Left lung (tissue), 10 donors: Measurements from ENCODE around the gene CENPC. TPM values are rescaled to one million over a fixed set of nuclear protein-coding genes. Genes with fewer than 3 reads are reported as not detected.
"Not testable (repeated sequence)": the region's sequence is repeated elsewhere in the genome, so short reads cannot be mapped to it uniquely, and the experiment has no call there.

ENCODE experiments used
- ATAC-seq: fragments of 200-7000 bp; cut with Tn5 transposase; one replicate; pipeline ENCODE4 v1.9.1; 2020; ENCODE audit warnings: moderate library complexity
- DNase-seq, 4 donors: peaks; one replicate each; pipeline ENCODE4 v3.0.0-alpha.2; 2013 to 2020
- H3K27ac ChIP-seq, 2 donors: fragments of 200-600 bp; sonication (generic) in 1 of 2; one replicate each; pipeline versions ENCODE4 v1.5.0 to v1.8.0; 2020 to 2021
- H3K27me3 ChIP-seq, 2 donors: fragments of 200-600 bp; sonication (generic) in 1 of 2; one replicate each; pipeline versions ENCODE4 v1.5.0 to v1.8.0; 2020 to 2021
- H3K36me3 ChIP-seq, 2 donors: fragments of 200-600 bp; sonication (generic) in 1 of 2; one replicate each; pipeline versions ENCODE4 v1.5.0 to v1.8.0; 2020 to 2021
- H3K4me1 ChIP-seq, 2 donors: fragments of 200-600 bp; one replicate each; pipeline ENCODE4 v1.8.0; 2021
- H3K4me3 ChIP-seq, 2 donors: fragments of 200-600 bp; sonication (generic) in 1 of 2; one replicate each; pipeline versions ENCODE4 v1.5.0 to v1.8.0; 2020 to 2021; ENCODE audit warnings: mild to moderate bottlenecking in 1 of 2
- H3K9me3 ChIP-seq, 2 donors: fragments of 200-600 bp; sonication (generic) in 1 of 2; one replicate each; pipeline versions ENCODE4 v1.5.0 to v1.8.0; 2020 to 2021
- intact Hi-C, 2 donors: fragments of 100-400 bp; cut with DNase I; formaldehyde crosslinking; loops; one replicate each; pipeline versions ENCODE4 v1.11.2 to v1.14.2; 2022
- polyA plus RNA-seq, 6 donors: library from polyadenylated mRNA; unstranded; fragments of 120-200 nt; gene quantifications; one replicate each; pipeline ENCODE4 v1.2.1, GENCODE V29; 2013; ENCODE audit not compliant: insufficient read length in 6 of 6
- total RNA-seq, 2 donors: library from RNA; stranded (reverse); fragmentation: NEBNext Ultra II Directional; extraction: Animal tissue kit (Norgen Biotek cat#: 25700); gene quantifications; one replicate each; pipeline ENCODE4 v1.2.1, GENCODE V29; 2021
- TF ChIP-seq, protein P1 (sequence below), 2 donors: fragments of 200-600 bp; sonication (generic) in 1 of 2; IDR thresholded peaks; one replicate each; pipeline versions ENCODE4 v1.5.0 to v1.8.0; 2021; ENCODE audit warnings: antibody characterized with exemption in 2 of 2
- donor health status: DM: no; HTN: yes; CAD: no.
- donor health status: DM: no; HTN: no; CAD: no.

CENPC gene
- total and polyA plus RNA-seq, 8 donors, result 16.1 to 41.5 (median 31.4) TPM

DNA sequence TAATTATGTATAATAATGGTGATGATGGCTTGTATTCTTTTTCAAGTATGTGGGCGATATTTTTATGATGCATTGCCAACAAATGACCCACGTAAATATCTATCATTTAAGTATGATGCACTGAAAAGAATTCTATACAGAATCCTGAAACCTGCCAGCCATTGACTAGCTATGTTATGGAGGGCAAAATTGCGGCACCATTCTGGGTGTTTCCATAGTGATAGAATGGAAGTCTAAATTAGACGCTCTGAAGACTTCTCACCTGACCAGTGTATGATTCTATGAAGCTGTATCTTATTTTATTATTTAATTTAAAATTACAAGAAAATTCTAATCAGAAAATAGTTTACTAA, 677 bp upstream of the CENPC start:
- intact Hi-C loops, result no loop called here
- Histone ChIP-seq H3K36me3 (no peaks in the 10 kb centered on the region), H3K27ac (peak overlapping the region; percentile 92 to 95), H3K4me3 (peak overlapping the region; percentile 66 to 74), H3K27me3 (no peaks in the 10 kb centered on the region), H3K4me1 (peaks cover 7 to 21% of the 10 kb centered on the region in 2 donors), H3K9me3 (no peaks in the 10 kb centered on the region)
- DNase-seq (no peak), ATAC-seq (no peak)
- TF ChIP-seq, protein P1, sequence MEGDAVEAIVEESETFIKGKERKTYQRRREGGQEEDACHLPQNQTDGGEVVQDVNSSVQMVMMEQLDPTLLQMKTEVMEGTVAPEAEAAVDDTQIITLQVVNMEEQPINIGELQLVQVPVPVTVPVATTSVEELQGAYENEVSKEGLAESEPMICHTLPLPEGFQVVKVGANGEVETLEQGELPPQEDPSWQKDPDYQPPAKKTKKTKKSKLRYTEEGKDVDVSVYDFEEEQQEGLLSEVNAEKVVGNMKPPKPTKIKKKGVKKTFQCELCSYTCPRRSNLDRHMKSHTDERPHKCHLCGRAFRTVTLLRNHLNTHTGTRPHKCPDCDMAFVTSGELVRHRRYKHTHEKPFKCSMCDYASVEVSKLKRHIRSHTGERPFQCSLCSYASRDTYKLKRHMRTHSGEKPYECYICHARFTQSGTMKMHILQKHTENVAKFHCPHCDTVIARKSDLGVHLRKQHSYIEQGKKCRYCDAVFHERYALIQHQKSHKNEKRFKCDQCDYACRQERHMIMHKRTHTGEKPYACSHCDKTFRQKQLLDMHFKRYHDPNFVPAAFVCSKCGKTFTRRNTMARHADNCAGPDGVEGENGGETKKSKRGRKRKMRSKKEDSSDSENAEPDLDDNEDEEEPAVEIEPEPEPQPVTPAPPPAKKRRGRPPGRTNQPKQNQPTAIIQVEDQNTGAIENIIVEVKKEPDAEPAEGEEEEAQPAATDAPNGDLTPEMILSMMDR (IDR thresholded peaks at IDR 0.05), result no peak

- ATAC-seq (no peak), DNase-seq (no peak)
- Histone ChIP-seq H3K9me3 (no peaks in the 10 kb centered on the region), H3K4me1 (peaks cover 7 to 21% of the 10 kb centered on the region in 2 donors), H3K36me3 (peaks cover 0 to 33% of the 10 kb centered on the region in 2 donors), H3K27ac (no peak overlapping the region), H3K27me3 (no peaks in the 10 kb centered on the region), H3K4me3 (no peak overlapping the region)
- intact Hi-C loops, result no loop called here
- TF ChIP-seq, protein P1 (IDR thresholded peaks at IDR 0.05), result no peak
These were observed 3.2 kb downstream of the CENPC start for GRCh38 chr4:67542076-67542475.

DNA sequence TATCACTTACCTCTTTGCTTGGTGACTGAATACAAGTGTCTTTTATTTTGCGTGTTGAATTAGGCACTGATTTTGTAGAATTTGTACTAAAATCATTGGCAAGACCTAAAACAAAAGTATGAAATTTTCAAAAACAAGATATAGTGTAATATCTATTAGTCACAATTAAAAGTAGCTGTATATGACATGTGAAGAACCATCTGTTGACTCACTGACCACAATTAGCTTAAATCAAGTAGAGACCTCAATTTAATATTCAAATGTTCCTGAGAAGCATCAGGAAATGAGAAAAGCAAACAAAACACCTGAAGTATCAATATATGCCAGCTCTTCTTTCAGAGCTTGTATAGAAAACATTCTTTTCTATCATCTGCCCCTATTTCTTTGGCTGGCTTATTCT, 5.5 kb downstream of the CENPC start:
- Histone ChIP-seq H3K36me3 (peaks cover 0 to 43% of the 10 kb centered on the region in 2 donors), H3K27ac (no peak overlapping the region), H3K4me1 (peaks cover 7 to 21% of the 10 kb centered on the region in 2 donors), H3K9me3 (no peaks in the 10 kb centered on the region), H3K4me3 (no peak overlapping the region), H3K27me3 (no peaks in the 10 kb centered on the region)
- intact Hi-C loops, result no loop called here
- ATAC-seq, result no peak
- no peak for DNase-seq
- TF ChIP-seq, protein P1 (IDR thresholded peaks at IDR 0.05), result no peak

DNA sequence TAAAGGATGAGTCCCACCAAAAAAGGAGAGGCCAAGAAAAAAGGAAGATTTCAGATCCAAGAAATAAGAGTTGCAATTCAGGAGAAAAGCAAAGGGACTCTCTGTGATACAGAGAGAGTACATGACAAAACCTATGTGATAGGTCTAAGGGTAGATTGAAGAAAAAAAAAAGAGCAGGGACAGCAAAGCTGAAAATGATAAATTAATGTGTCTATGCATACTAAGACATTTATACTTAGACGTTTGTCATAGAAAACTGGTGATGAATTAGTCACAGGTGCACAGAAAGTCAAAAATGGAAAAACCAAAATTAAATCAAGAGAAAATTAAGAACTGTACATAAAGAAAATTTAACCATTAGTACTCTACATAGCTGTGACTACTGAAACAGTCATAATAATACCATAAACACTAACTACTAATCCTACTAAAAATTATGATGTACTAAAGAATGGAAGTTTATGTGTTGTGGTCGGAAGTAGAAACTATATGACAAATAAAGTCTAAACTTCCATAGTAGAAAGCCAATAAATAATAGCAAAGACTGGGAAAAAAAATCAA, 9.9 kb downstream of the CENPC start:
- peaks cover 0 to 71% of the 10 kb centered on the region in 2 donors for H3K36me3 ChIP-seq
- ATAC-seq (no peak), DNase-seq (no peak)
- TF ChIP-seq, protein P1 (IDR thresholded peaks at IDR 0.05), result no peak
- H3K27ac ChIP-seq, result no peak overlapping the region
- peaks cover 0 to 3% of the 10 kb centered on the region in 2 donors for H3K9me3 ChIP-seq
- H3K4me3 ChIP-seq, result no peak overlapping the region
- no peaks in the 10 kb centered on the region for H3K4me1 ChIP-seq
- intact Hi-C loops, result no loop called here
- H3K27me3 ChIP-seq, result no peaks in the 10 kb centered on the region

GRCh38 chr4:67533112-67533511, 12.2 kb downstream of the CENPC start:
- Histone ChIP-seq H3K36me3 (peaks cover 0 to 67% of the 10 kb centered on the region in 2 donors), H3K4me3 (no peak overlapping the region), H3K9me3 (peaks cover 0 to 3% of the 10 kb centered on the region in 2 donors), H3K4me1 (no peaks in the 10 kb centered on the region), H3K27me3 (no peaks in the 10 kb centered on the region), H3K27ac (no peak overlapping the region)
- TF ChIP-seq, protein P1 (IDR thresholded peaks at IDR 0.05), result no peak
- intact Hi-C loops, result no loop called here
- no peak for ATAC-seq
- DNase-seq, result no peak

DNA sequence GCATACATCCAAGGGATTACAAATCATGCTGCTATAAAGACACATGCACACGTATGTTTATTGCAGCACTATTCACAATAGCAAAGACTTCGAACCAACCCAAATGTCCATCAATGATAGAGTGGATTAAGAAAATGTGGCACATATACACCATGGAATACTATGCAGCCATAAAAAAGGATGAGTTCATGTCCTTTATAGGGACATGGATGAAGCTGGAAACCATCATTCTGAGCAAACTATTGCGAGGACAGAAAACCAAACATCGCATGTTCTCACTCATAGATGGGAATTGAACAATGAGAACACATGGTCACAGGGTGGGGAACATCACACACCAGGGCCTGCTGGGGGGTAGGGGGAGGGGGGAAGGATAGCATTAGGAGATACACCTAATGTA, 12.9 kb downstream of the CENPC start:
- H3K27me3 ChIP-seq, ATAC-seq: not testable (repeated sequence)

More for the DNA sequence above, 12.9 kb downstream of the CENPC start:
- H3K4me1 ChIP-seq, H3K27ac ChIP-seq, DNase-seq, intact Hi-C loops, H3K9me3 ChIP-seq, H3K4me3 ChIP-seq: not testable (repeated sequence)
- H3K36me3 ChIP-seq, result peaks cover 0 to 62% of the 10 kb centered on the region in 2 donors
